HEK293 (cell line): ENCODE measurements around the gene BRSK1.

Experiments
- CTCF ChIA-PET: fragments of 350-600 bp; formaldehyde crosslinking; extraction: SDS; loops from one replicate; lab custom pipeline; 2021; ENCODE audit warnings: antibody characterized with exemption; lab: Yijun Ruan, JAX
- POLR2A ChIA-PET: fragments of 300-600 bp; formaldehyde crosslinking; extraction: SDS; loops from one replicate; lab custom pipeline; 2020; ENCODE audit warnings: antibody characterized with exemption, inconsistent platforms; lab: Yijun Ruan, JAX
- H3K27ac ChIP-seq: fragments of 200-500 bp; sonication (Bioruptor generic); 2 replicates; pipeline ENCODE4 v1.5.1; 2014; ENCODE audit warnings: low read depth, low read length, control low read depth, inconsistent platforms; ENCODE audit errors: extremely low read depth
- H3K36me3 ChIP-seq, 2 experiments: fragments of 200-500 bp in 1 of 2; sonication (Bioruptor generic) in 1 of 2; 1 replicate in 1 of 2; 2 replicates in 1 of 2; pipeline ENCODE4 v1.5.1; 2014 to 2017; ENCODE audit warnings: inconsistent platforms in 2 of 2, low read length in 2 of 2; ENCODE audit not compliant: control insufficient read depth in 2 of 2, insufficient read depth in 1 of 2
- H3K4me1 ChIP-seq: fragments of 200-500 bp; sonication (Bioruptor generic); 2 replicates; pipeline ENCODE4 v1.5.1; 2014; ENCODE audit warnings: mild to moderate bottlenecking, low read length, inconsistent platforms; ENCODE audit not compliant: control insufficient read depth, insufficient read depth
- H3K4me3 ChIP-seq: 2 replicates; pipeline ENCODE4 v1.5.1; 2011; ENCODE audit warnings: low read depth, mild to moderate bottlenecking, control low read depth, low read length, moderate library complexity
- H3K9me3 ChIP-seq: fragments of 200-500 bp; sonication (Bioruptor generic); 2 replicates; pipeline ENCODE4 v1.5.1; 2014; ENCODE audit warnings: low read depth, low read length, inconsistent platforms; ENCODE audit not compliant: control insufficient read depth, insufficient read depth
- BCL11A ChIP-seq: fragments of 450-650 bp; formaldehyde crosslinking; IDR thresholded peaks from 2 replicates; pipeline ENCODE4 v1.5.1; 2016; ENCODE audit warnings: low read depth, missing biosample characterization, missing genetic modification characterization
- BCL11B ChIP-seq: fragments of 450-650 bp; formaldehyde crosslinking; IDR thresholded peaks from 2 replicates; pipeline ENCODE4 v1.5.1; 2016; ENCODE audit warnings: low read depth, missing biosample characterization, missing genetic modification characterization
- HOXC10 ChIP-seq: sonication (generic); formaldehyde crosslinking; IDR thresholded peaks from 2 replicates; pipeline ENCODE4 v1.8.1; 2023; ENCODE audit warnings: mild to moderate bottlenecking, missing genetic modification reagents
- KLF16 ChIP-seq: fragments of 450-650 bp; formaldehyde crosslinking; IDR thresholded peaks from 2 replicates; pipeline ENCODE4 v1.5.1; 2017; ENCODE audit warnings: missing biosample characterization, missing genetic modification characterization
- PRDM1 ChIP-seq: fragments of 450-650 bp; formaldehyde crosslinking; IDR thresholded peaks from 2 replicates; pipeline ENCODE4; 2016; ENCODE audit warnings: missing biosample characterization, missing genetic modification characterization
- SALL2 ChIP-seq: fragments of 450-650 bp; formaldehyde crosslinking; IDR thresholded peaks from 2 replicates; pipeline ENCODE4 v1.5.0; 2017; ENCODE audit warnings: missing biosample characterization, mild to moderate bottlenecking, missing genetic modification characterization, borderline replicate concordance
- SP2 ChIP-seq: fragments of 450-650 bp; formaldehyde crosslinking; IDR thresholded peaks from 2 replicates; pipeline ENCODE4 v1.5.1; 2016; ENCODE audit warnings: missing biosample characterization, missing genetic modification characterization
- SP7 ChIP-seq: fragments of 450-650 bp; formaldehyde crosslinking; IDR thresholded peaks from 2 replicates; pipeline ENCODE4 v1.5.1; 2016; ENCODE audit warnings: missing biosample characterization, missing genetic modification characterization
- ZBTB20 ChIP-seq: fragments of 450-650 bp; formaldehyde crosslinking; IDR thresholded peaks from 2 replicates; pipeline ENCODE4 v1.5.1; 2016; ENCODE audit warnings: missing biosample characterization, missing genetic modification characterization
- ZBTB48 ChIP-seq: fragments of 450-650 bp; formaldehyde crosslinking; IDR thresholded peaks from 2 replicates; pipeline ENCODE4 v1.5.1; 2016; ENCODE audit warnings: missing biosample characterization, missing genetic modification characterization
- ZFP37 ChIP-seq: fragments of 450-650 bp; formaldehyde crosslinking; IDR thresholded peaks from 2 replicates; pipeline ENCODE4 v1.5.1; 2016; ENCODE audit warnings: missing biosample characterization, missing genetic modification characterization
- ZNF16 ChIP-seq: fragments of 450-650 bp; formaldehyde crosslinking; IDR thresholded peaks from 2 replicates; pipeline ENCODE4 v1.5.1; 2016; ENCODE audit warnings: low read depth, missing biosample characterization, missing genetic modification characterization
- ZNF169 ChIP-seq: fragments of 450-650 bp; formaldehyde crosslinking; IDR thresholded peaks from 2 replicates; pipeline ENCODE4 v1.5.1; 2016; ENCODE audit warnings: missing biosample characterization, missing genetic modification characterization
- ZNF223 ChIP-seq: fragments of 450-650 bp; formaldehyde crosslinking; IDR thresholded peaks from 2 replicates; pipeline ENCODE4 v1.5.1; 2016; ENCODE audit warnings: missing biosample characterization, missing genetic modification characterization
- ZNF292 ChIP-seq: fragments of 450-650 bp; formaldehyde crosslinking; IDR thresholded peaks from 2 replicates; pipeline ENCODE4 v1.5.1; 2016; ENCODE audit warnings: low read depth, missing biosample characterization, missing genetic modification characterization, borderline replicate concordance
- ZNF335 ChIP-seq: fragments of 450-650 bp; formaldehyde crosslinking; conservative IDR thresholded peaks from 2 replicates; pipeline ENCODE4 v1.5.1; 2016; ENCODE audit warnings: missing biosample characterization, missing genetic modification characterization
- ZNF341 ChIP-seq: fragments of 450-650 bp; formaldehyde crosslinking; IDR thresholded peaks from 2 replicates; pipeline ENCODE4; 2016; ENCODE audit warnings: low read depth, missing biosample characterization, missing genetic modification characterization
- ZNF501 ChIP-seq: fragments of 450-650 bp; formaldehyde crosslinking; IDR thresholded peaks from 2 replicates; pipeline ENCODE4 v1.5.1; 2016; ENCODE audit warnings: missing biosample characterization, missing genetic modification characterization
- ZNF521 ChIP-seq: fragments of 450-650 bp; formaldehyde crosslinking; IDR thresholded peaks from 2 replicates; pipeline ENCODE4 v1.5.1; 2017; ENCODE audit warnings: missing biosample characterization, mild to moderate bottlenecking, missing genetic modification characterization
- ZNF585B ChIP-seq: fragments of 450-650 bp; formaldehyde crosslinking; IDR thresholded peaks from 2 replicates; pipeline ENCODE4 v1.5.1; 2016; ENCODE audit warnings: missing biosample characterization, missing genetic modification characterization
- ZNF629 ChIP-seq: fragments of 450-650 bp; formaldehyde crosslinking; IDR thresholded peaks from 2 replicates; pipeline ENCODE4 v1.5.1; 2017; ENCODE audit warnings: missing biosample characterization, missing genetic modification characterization
- ZNF654 ChIP-seq: fragments of 450-650 bp; formaldehyde crosslinking; IDR thresholded peaks from 2 replicates; pipeline ENCODE4 v1.5.1; 2016; ENCODE audit warnings: low read depth, missing biosample characterization, missing genetic modification characterization
- TF ChIP-seq, protein P1 (sequence below): fragments of 450-650 bp; formaldehyde crosslinking; IDR thresholded peaks from 2 replicates; pipeline ENCODE4 v1.5.1; 2016; ENCODE audit warnings: missing biosample characterization, missing genetic modification characterization
- TF ChIP-seq, protein P2 (sequence below): fragments of 450-650 bp; IDR thresholded peaks from 2 replicates; pipeline ENCODE4 v1.5.1; 2018; ENCODE audit warnings: missing biosample characterization, missing genetic modification characterization
- TF ChIP-seq, protein P3 (sequence below): fragments of 450-650 bp; formaldehyde crosslinking; IDR thresholded peaks from 2 replicates; pipeline ENCODE4 v1.5.1; 2016; ENCODE audit warnings: missing biosample characterization, missing genetic modification characterization
- TF ChIP-seq, protein P4 (sequence below): fragments of 450-650 bp; formaldehyde crosslinking; IDR thresholded peaks from 2 replicates; pipeline ENCODE4 v1.5.1; 2017; ENCODE audit warnings: missing biosample characterization, missing genetic modification characterization
- TF ChIP-seq, protein P5 (sequence below): fragments of 450-650 bp; formaldehyde crosslinking; IDR thresholded peaks from 2 replicates; pipeline ENCODE4 v1.5.0; 2017; ENCODE audit warnings: missing biosample characterization, missing genetic modification characterization, borderline replicate concordance

Gene BRSK1

DNA sequence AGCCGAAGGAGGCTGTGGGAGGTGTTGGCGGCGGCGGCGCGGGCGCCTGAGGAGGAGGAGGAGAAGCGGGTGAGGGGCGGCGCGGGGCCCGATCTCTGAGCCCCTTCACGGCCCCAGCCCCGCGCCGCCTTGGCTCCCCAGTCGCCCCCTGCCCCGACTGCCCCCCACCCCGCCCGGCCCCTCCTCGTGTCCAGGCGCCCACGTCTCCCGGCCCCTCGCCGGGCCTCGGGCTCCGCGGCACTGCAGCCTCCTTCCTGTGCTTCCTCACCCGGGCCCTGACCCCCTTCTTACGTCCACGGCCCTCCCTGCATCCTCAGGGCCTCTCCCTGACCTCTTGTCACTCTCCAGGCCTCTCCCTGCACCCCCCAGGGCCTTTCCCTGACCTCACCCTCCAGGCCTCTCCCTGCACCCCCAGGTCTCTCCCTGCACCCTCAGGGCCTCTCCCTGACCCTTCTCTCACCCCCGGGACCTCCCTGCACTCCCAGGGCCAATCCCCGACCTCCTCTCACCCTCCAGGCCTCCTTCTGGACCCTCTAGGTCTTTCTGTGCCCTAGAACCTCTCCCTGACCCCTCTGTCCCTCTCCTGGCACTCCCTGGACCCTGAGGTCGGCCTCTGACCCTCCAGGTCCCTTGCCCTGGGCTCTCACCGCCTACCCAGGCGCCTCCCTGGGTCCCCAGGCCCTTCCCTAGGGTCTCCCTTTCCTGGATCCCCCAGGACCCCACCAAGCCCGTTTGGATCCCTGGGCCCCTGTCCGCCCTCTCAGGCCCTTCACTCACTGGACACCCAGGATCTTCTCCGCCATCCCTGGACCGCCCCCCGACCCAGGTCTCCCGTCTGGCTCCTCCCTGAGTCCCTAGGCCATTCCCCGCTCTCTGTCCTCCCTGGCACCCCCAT, 56.3 kb downstream of the BRSK1 start:
- peaks cover 14% of the 10 kb centered on the region for H3K4me1 ChIP-seq
- no peaks in the 10 kb centered on the region for H3K9me3 ChIP-seq
- H3K4me3 ChIP-seq: peak overlapping the region; percentile 88
- H3K27ac ChIP-seq: peak overlapping the region; percentile 89
- peaks cover 3 to 35% of the 10 kb centered on the region in 2 experiments for H3K36me3 ChIP-seq
- ChIA-PET CTCF (interaction anchor here (0.5 to 2.0 kb wide), 13 partner anchors 10 to 266 kb away, joined by 3 to 17 read pairs (median 4); partner anchors contain the start of gene ZNF865), POLR2A (interaction anchor here (0.6 to 2.4 kb wide), 52 partner anchors 9 to 314 kb away, joined by 3 to 95 read pairs (median 4); partner anchors contain the start of genes BRSK1, FIZ1, GARIN5B and HSPBP1)
- TF ChIP-seq ZNF654 (no peak), ZNF335 (tag by site-specific recombination) (peak; percentile 2; the same call in 1 of the 2 replicates), ZBTB48 (tag by site-specific recombination) (peak; percentile 88), SP2 (tag by site-specific recombination) (no peak), ZFP37 (tag by site-specific recombination) (0 out of 2 replicates have a peak, but pooled peaks have one; percentile 9), ZNF629 (0 out of 2 replicates have a peak, but pooled peaks have one; percentile 3), SP7 (no peak), ZNF16 (tag by site-specific recombination) (peak; percentile 15; the same call in 1 of the 2 replicates), KLF16 (no peak), PRDM1 (peak; percentile 53), ZBTB20 (0 out of 2 replicates have a peak, but pooled peaks have one; percentile 15), ZNF169 (tag by site-specific recombination) (no peak), ZNF501 (tag by site-specific recombination) (0 out of 2 replicates have a peak, but pooled peaks have one; percentile 39), ZNF521 (tag by site-specific recombination) (no peak), ZNF341 (tag by site-specific recombination) (0 out of 2 replicates have a peak, but pooled peaks have one; percentile 12), ZNF292 (tag by site-specific recombination) (no peak), ZNF585B (tag by site-specific recombination) (no peak), HOXC10 (no peak), SALL2 (tag by site-specific recombination) (0 out of 2 replicates have a peak, but pooled peaks have one; percentile 63), ZNF223 (tag by site-specific recombination) (peak; percentile 72; the same call in 1 of the 2 replicates), BCL11A (tag by site-specific recombination) (0 out of 2 replicates have a peak, but pooled peaks have one; percentile 12), BCL11B (tag by site-specific recombination) (peak; percentile 93; the same call in 1 of the 2 replicates)
- TF ChIP-seq, protein P1, sequence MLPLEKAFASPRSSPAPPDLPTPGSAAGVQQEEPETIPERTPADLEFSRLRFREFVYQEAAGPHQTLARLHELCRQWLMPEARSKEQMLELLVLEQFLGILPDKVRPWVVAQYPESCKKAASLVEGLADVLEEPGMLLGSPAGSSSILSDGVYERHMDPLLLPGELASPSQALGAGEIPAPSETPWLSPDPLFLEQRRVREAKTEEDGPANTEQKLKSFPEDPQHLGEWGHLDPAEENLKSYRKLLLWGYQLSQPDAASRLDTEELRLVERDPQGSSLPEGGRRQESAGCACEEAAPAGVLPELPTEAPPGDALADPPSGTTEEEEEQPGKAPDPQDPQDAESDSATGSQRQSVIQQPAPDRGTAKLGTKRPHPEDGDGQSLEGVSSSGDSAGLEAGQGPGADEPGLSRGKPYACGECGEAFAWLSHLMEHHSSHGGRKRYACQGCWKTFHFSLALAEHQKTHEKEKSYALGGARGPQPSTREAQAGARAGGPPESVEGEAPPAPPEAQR (tag by site-specific recombination): 0 out of 2 replicates have a peak, but pooled peaks have one; percentile 9
- TF ChIP-seq, protein P2, sequence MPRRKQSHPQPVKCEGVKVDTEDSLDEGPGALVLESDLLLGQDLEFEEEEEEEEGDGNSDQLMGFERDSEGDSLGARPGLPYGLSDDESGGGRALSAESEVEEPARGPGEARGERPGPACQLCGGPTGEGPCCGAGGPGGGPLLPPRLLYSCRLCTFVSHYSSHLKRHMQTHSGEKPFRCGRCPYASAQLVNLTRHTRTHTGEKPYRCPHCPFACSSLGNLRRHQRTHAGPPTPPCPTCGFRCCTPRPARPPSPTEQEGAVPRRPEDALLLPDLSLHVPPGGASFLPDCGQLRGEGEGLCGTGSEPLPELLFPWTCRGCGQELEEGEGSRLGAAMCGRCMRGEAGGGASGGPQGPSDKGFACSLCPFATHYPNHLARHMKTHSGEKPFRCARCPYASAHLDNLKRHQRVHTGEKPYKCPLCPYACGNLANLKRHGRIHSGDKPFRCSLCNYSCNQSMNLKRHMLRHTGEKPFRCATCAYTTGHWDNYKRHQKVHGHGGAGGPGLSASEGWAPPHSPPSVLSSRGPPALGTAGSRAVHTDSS (tag by site-specific recombination): peak; percentile 22; the same call in 1 of the 2 replicates
- TF ChIP-seq, protein P3, sequence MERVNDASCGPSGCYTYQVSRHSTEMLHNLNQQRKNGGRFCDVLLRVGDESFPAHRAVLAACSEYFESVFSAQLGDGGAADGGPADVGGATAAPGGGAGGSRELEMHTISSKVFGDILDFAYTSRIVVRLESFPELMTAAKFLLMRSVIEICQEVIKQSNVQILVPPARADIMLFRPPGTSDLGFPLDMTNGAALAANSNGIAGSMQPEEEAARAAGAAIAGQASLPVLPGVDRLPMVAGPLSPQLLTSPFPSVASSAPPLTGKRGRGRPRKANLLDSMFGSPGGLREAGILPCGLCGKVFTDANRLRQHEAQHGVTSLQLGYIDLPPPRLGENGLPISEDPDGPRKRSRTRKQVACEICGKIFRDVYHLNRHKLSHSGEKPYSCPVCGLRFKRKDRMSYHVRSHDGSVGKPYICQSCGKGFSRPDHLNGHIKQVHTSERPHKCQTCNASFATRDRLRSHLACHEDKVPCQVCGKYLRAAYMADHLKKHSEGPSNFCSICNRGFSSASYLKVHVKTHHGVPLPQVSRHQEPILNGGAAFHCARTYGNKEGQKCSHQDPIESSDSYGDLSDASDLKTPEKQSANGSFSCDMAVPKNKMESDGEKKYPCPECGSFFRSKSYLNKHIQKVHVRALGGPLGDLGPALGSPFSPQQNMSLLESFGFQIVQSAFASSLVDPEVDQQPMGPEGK (tag by site-specific recombination): no peak
- TF ChIP-seq, protein P4, sequence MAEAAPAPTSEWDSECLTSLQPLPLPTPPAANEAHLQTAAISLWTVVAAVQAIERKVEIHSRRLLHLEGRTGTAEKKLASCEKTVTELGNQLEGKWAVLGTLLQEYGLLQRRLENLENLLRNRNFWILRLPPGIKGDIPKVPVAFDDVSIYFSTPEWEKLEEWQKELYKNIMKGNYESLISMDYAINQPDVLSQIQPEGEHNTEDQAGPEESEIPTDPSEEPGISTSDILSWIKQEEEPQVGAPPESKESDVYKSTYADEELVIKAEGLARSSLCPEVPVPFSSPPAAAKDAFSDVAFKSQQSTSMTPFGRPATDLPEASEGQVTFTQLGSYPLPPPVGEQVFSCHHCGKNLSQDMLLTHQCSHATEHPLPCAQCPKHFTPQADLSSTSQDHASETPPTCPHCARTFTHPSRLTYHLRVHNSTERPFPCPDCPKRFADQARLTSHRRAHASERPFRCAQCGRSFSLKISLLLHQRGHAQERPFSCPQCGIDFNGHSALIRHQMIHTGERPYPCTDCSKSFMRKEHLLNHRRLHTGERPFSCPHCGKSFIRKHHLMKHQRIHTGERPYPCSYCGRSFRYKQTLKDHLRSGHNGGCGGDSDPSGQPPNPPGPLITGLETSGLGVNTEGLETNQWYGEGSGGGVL (tag by site-specific recombination): peak; percentile 41
- TF ChIP-seq, protein P5, sequence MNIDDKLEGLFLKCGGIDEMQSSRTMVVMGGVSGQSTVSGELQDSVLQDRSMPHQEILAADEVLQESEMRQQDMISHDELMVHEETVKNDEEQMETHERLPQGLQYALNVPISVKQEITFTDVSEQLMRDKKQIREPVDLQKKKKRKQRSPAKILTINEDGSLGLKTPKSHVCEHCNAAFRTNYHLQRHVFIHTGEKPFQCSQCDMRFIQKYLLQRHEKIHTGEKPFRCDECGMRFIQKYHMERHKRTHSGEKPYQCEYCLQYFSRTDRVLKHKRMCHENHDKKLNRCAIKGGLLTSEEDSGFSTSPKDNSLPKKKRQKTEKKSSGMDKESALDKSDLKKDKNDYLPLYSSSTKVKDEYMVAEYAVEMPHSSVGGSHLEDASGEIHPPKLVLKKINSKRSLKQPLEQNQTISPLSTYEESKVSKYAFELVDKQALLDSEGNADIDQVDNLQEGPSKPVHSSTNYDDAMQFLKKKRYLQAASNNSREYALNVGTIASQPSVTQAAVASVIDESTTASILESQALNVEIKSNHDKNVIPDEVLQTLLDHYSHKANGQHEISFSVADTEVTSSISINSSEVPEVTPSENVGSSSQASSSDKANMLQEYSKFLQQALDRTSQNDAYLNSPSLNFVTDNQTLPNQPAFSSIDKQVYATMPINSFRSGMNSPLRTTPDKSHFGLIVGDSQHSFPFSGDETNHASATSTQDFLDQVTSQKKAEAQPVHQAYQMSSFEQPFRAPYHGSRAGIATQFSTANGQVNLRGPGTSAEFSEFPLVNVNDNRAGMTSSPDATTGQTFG (tag by site-specific recombination): 0 out of 2 replicates have a peak, but pooled peaks have one; percentile 47
